Astrocyte (in vitro differentiated cells and primary cell): Measurements from ENCODE around the gene GRM5.
"Not testable (repeated sequence)": the region's sequence is repeated elsewhere in the genome, so short reads cannot be mapped to it uniquely, and the experiment has no call there.

Experiments
- CTCF ChIP-seq: IDR thresholded peaks from 2 replicates; pipeline ENCODE4 v1.5.1; 2011; ENCODE audit warnings: low read depth, mild to moderate bottlenecking, inconsistent platforms, low read length, moderate library complexity; ENCODE audit not compliant: insufficient read depth
- EZH2 ChIP-seq: IDR thresholded peaks from 2 replicates; pipeline ENCODE4 v1.6.1; 2012; ENCODE audit warnings: mild to moderate bottlenecking, low read length, inconsistent platforms; ENCODE audit not compliant: insufficient read depth

- not testable (repeated sequence) for TF ChIP-seq EZH2, CTCF
Observed at GRCh38 chr11:88851547-88851946, 214.2 kb downstream of the GRM5 start.
